Neural progenitor cell (in vitro differentiated cells): ENCODE results near the gene SEMA6B.

ENCODE experiments used
- EZH2 ChIP-seq: fragments of 200-600 bp; sonication (generic); IDR thresholded peaks from 2 replicates; pipeline ENCODE4 v1.6.1; 2017; ENCODE audit warnings: antibody characterized with exemption, mild to moderate bottlenecking, moderate library complexity
- EZH2phosphoT487 ChIP-seq: fragments of 200-600 bp; sonication (generic); IDR thresholded peaks from 2 replicates; pipeline ENCODE4 v1.6.1; 2017; ENCODE audit warnings: antibody characterized with exemption
- TF ChIP-seq, protein P1 (sequence below): fragments of 200-600 bp; sonication (generic); IDR thresholded peaks from 2 replicates; pipeline ENCODE4 v1.5.1; 2017; ENCODE audit warnings: antibody characterized with exemption, mild to moderate bottlenecking

DNA sequence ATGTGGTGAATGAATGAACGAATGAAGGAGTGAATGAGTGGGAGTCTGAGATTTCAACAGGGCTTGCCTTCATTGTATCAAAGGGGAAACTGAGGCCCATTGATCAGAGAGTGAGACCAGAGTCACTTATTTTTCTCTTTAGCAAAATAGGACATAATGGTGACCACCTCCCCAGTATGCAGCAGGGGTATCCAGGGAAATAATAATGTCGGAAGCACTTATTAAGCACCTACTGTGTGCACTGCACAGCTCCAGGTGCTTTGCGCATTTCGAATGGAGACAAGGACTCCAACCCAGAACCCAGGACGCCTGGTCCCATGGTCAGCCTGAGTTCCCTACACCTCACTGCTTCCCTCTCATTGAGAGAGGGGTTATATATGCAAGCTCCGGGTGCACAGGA is 26.8 kb upstream of the SEMA6B start:
- TF ChIP-seq, protein P1, sequence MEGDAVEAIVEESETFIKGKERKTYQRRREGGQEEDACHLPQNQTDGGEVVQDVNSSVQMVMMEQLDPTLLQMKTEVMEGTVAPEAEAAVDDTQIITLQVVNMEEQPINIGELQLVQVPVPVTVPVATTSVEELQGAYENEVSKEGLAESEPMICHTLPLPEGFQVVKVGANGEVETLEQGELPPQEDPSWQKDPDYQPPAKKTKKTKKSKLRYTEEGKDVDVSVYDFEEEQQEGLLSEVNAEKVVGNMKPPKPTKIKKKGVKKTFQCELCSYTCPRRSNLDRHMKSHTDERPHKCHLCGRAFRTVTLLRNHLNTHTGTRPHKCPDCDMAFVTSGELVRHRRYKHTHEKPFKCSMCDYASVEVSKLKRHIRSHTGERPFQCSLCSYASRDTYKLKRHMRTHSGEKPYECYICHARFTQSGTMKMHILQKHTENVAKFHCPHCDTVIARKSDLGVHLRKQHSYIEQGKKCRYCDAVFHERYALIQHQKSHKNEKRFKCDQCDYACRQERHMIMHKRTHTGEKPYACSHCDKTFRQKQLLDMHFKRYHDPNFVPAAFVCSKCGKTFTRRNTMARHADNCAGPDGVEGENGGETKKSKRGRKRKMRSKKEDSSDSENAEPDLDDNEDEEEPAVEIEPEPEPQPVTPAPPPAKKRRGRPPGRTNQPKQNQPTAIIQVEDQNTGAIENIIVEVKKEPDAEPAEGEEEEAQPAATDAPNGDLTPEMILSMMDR = no peak
- TF ChIP-seq EZH2phosphoT487 (no peak), EZH2 (no peak)
